H1 (cell line): ENCODE data around the gene OR52A5. TPM values are rescaled to one million over a fixed set of nuclear protein-coding genes. Genes with fewer than 3 reads are reported as not detected.

ENCODE experiments used
- CTCF ChIA-PET: fragments of 300-600 bp; sonication (Branson Sonifier 250); formaldehyde crosslinking; loops from one replicate; lab custom pipeline; 2021; ENCODE audit not compliant: partially characterized antibody; lab: Charles Lee
- POLR2A ChIA-PET: fragments of 300-600 bp; sonication (Branson Sonifier 250); formaldehyde crosslinking; loops from one replicate; lab custom pipeline; 2021; ENCODE audit warnings: inconsistent platforms; ENCODE audit not compliant: partially characterized antibody; lab: Charles Lee
- DNase-seq, 2 experiments: peaks; one replicate each; pipeline versions ENCODE4 v3.0.0 to v3.0.0-alpha.2; 2010 to 2022; ENCODE audit warnings: low spot score in 2 of 2, low read depth in 1 of 2, mixed read lengths in 1 of 2
- FAIRE-seq: peaks from 2 replicates; lab custom pipeline; 2011; peaks lifted over from hg19 to GRCh38; lab: Jason Lieb, UNC
- H2AFZ ChIP-seq: 2 replicates; pipeline ENCODE4 v1.8.1; 2012; ENCODE audit warnings: low read length, inconsistent platforms
- H2AK5ac ChIP-seq: 2 replicates; pipeline ENCODE4 v1.6.1; 2013; ENCODE audit warnings: low read depth, low read length
- H2BK120ac ChIP-seq: replicated peaks from 2 replicates; pipeline ENCODE3; 2013; ENCODE audit warnings: low read depth, low read length, inconsistent platforms
- H2BK12ac ChIP-seq: 2 replicates; pipeline ENCODE4 v1.6.1; 2013; ENCODE audit warnings: low read depth, low read length
- H2BK15ac ChIP-seq: 2 replicates; pipeline ENCODE4 v1.6.1; 2013; ENCODE audit warnings: low read length
- H2BK20ac ChIP-seq: 2 replicates; pipeline ENCODE4 v1.6.1; 2013; ENCODE audit warnings: low read length
- H2BK5ac ChIP-seq: 2 replicates; pipeline ENCODE4 v1.6.1; 2013; ENCODE audit warnings: low read depth, low read length
- H3K14ac ChIP-seq: 2 replicates; pipeline ENCODE4 v1.6.1; 2013; ENCODE audit warnings: inconsistent platforms; ENCODE audit not compliant: insufficient read length
- H3K18ac ChIP-seq: 2 replicates; pipeline ENCODE4 v1.6.1; 2013; ENCODE audit warnings: low read length; ENCODE audit errors: extremely low read depth
- H3K23ac ChIP-seq: 2 replicates; pipeline ENCODE4 v1.6.1; 2013; ENCODE audit warnings: inconsistent platforms; ENCODE audit not compliant: insufficient read length
- H3K23me2 ChIP-seq: 2 replicates; pipeline ENCODE4 v1.6.1; 2013; ENCODE audit warnings: low read depth, low read length
- H3K27ac ChIP-seq: 2 replicates; pipeline ENCODE4 v1.6.1; 2011; ENCODE audit warnings: low read depth, low read length, inconsistent platforms
- H3K27me3 ChIP-seq, 4 experiments: replicated peaks in 1 of 4; 1 replicate in 1 of 4; 2 replicates in 3 of 4; pipeline versions ENCODE4 v1.6.1 to v1.8.1; 2011 to 2013; ENCODE audit warnings: low read length in 3 of 4, mild to moderate bottlenecking in 3 of 4, inconsistent platforms in 2 of 4, mixed read lengths in 2 of 4, moderate library complexity in 1 of 4; ENCODE audit not compliant: control insufficient read depth in 3 of 4, insufficient read depth in 3 of 4; ENCODE audit errors: extremely low read depth in 1 of 4
- H3K36me3 ChIP-seq, 4 experiments: 2 replicates each; pipeline versions ENCODE4 v1.6.1 to v1.8.1; 2011 to 2013; ENCODE audit warnings: mild to moderate bottlenecking in 4 of 4, low read length in 3 of 4, moderate library complexity in 2 of 4, control low read depth in 1 of 4, inconsistent platforms in 1 of 4; ENCODE audit not compliant: insufficient read depth in 4 of 4, control insufficient read depth in 2 of 4
- H3K4ac ChIP-seq: replicated peaks from 2 replicates; pipeline ENCODE3; 2013; ENCODE audit warnings: low read length, low read depth, mixed read lengths, inconsistent platforms; ENCODE audit not compliant: insufficient read length
- H3K4me1 ChIP-seq, 4 experiments: replicated peaks in 1 of 4; 1 replicate in 1 of 4; 2 replicates in 3 of 4; pipeline versions ENCODE4 v1.6.1 to v1.8.1; 2011 to 2013; ENCODE audit warnings: low read length in 3 of 4, inconsistent platforms in 2 of 4, mixed read lengths in 1 of 4; ENCODE audit not compliant: insufficient read depth in 4 of 4, control insufficient read depth in 3 of 4
- H3K4me2 ChIP-seq, 2 experiments: 2 replicates each; pipeline versions ENCODE4 v1.6.1 to v1.8.1; 2011 to 2013; ENCODE audit warnings: low read depth in 2 of 2, low read length in 2 of 2, control low read depth in 1 of 2, inconsistent platforms in 1 of 2, mild to moderate bottlenecking in 1 of 2; ENCODE audit not compliant: insufficient read depth in 1 of 2
- H3K4me3 ChIP-seq, 4 experiments: fragments of 200-600, 300-600 bp in 1 of 4; sonication (generic), shearing (Covaris generic), sonication (Bioruptor Twin) in 1 of 4; 2 replicates each; pipeline versions ENCODE4 v1.5.1 to v1.8.1; 2011 to 2016; ENCODE audit warnings: low read length in 4 of 4, low read depth in 3 of 4, control low read depth in 2 of 4, inconsistent platforms in 2 of 4, mild to moderate bottlenecking in 2 of 4, mixed read lengths in 1 of 4, moderate library complexity in 1 of 4; ENCODE audit not compliant: insufficient read depth in 2 of 4; ENCODE audit errors: extremely low read depth in 1 of 4
- H3K56ac ChIP-seq: replicated peaks from 2 replicates; pipeline ENCODE3; 2013; ENCODE audit warnings: low read depth, mild to moderate bottlenecking, mixed read lengths, low read length, inconsistent platforms; ENCODE audit not compliant: insufficient read length
- H3K79me1 ChIP-seq: 2 replicates; pipeline ENCODE4 v1.6.1; 2013; ENCODE audit warnings: low read depth, low read length, control low read depth
- H3K79me2 ChIP-seq, 2 experiments: 2 replicates each; pipeline versions ENCODE4 v1.6.1 to v1.8.1; 2012 to 2013; ENCODE audit warnings: low read length in 2 of 2, mild to moderate bottlenecking in 2 of 2, inconsistent platforms in 1 of 2; ENCODE audit not compliant: insufficient read depth in 2 of 2, control insufficient read depth in 1 of 2
- H3K9ac ChIP-seq, 4 experiments: replicated peaks in 1 of 4; 1 replicate in 1 of 4; 2 replicates in 3 of 4; pipeline versions ENCODE4 v1.6.1 to v1.8.1; 2011 to 2013; ENCODE audit warnings: low read depth in 3 of 4, low read length in 3 of 4, control low read depth in 2 of 4, mild to moderate bottlenecking in 2 of 4, moderate library complexity in 2 of 4, inconsistent platforms in 1 of 4; ENCODE audit errors: extremely low read depth in 1 of 4
- H3K9me3 ChIP-seq, 2 experiments: 2 replicates each; pipeline versions ENCODE4 v1.6.1 to v1.8.1; 2012 to 2013; ENCODE audit warnings: mild to moderate bottlenecking in 2 of 2, moderate library complexity in 2 of 2, control low read depth in 1 of 2, inconsistent platforms in 1 of 2, low read depth in 1 of 2, low read length in 1 of 2, mixed read lengths in 1 of 2; ENCODE audit not compliant: insufficient read depth in 2 of 2
- H4K20me1 ChIP-seq, 2 experiments: replicated peaks in 1 of 2; 2 replicates each; pipeline versions ENCODE3 to v1.8.1; 2011 to 2013; ENCODE audit warnings: inconsistent platforms in 2 of 2, low read length in 2 of 2, mild to moderate bottlenecking in 1 of 2; ENCODE audit not compliant: insufficient read depth in 2 of 2, control insufficient read depth in 1 of 2
- H4K5ac ChIP-seq: 2 replicates; pipeline ENCODE4 v1.6.1; 2013; ENCODE audit warnings: low read length, low read depth, mixed read lengths, inconsistent platforms; ENCODE audit not compliant: insufficient read length
- H4K8ac ChIP-seq: 2 replicates; pipeline ENCODE4 v1.8.0; 2013; ENCODE audit warnings: mild to moderate bottlenecking, moderate library complexity, low read length, inconsistent platforms; ENCODE audit not compliant: insufficient read depth; ENCODE audit errors: extremely low read depth
- H4K91ac ChIP-seq: replicated peaks from 2 replicates; pipeline ENCODE3; 2013; ENCODE audit warnings: low read length, mixed read lengths, inconsistent platforms; ENCODE audit not compliant: insufficient read length
- BCL11A ChIP-seq, 2 experiments: IDR thresholded peaks; one replicate each; pipeline ENCODE4 v1.6.1; 2011; ENCODE audit warnings: low read depth in 2 of 2, low read length in 2 of 2, mild to moderate bottlenecking in 2 of 2
- CBX8 ChIP-seq: fragments of 300-800, 300-1000 bp; sonication (generic); IDR thresholded peaks from 2 replicates; pipeline ENCODE4 v1.7.1; 2016; ENCODE audit warnings: low read depth, low read length, borderline replicate concordance
- EZH2 ChIP-seq: fragments of 200-600 bp; sonication (generic); IDR thresholded peaks from 2 replicates; pipeline ENCODE4 v1.7.1; 2012; ENCODE audit warnings: low read depth, mild to moderate bottlenecking, moderate library complexity, low read length, inconsistent platforms; ENCODE audit not compliant: severe bottlenecking
- KDM4A ChIP-seq: IDR thresholded peaks from one replicate; pipeline ENCODE4 v1.7.1; 2012; ENCODE audit warnings: low read depth, mild to moderate bottlenecking, moderate library complexity, low read length, inconsistent platforms; ENCODE audit not compliant: severe bottlenecking
- MAX ChIP-seq: IDR thresholded peaks from 2 replicates; pipeline ENCODE4 v1.6.1; 2012; ENCODE audit warnings: inconsistent platforms
- NRF1 ChIP-seq: IDR thresholded peaks from 2 replicates; pipeline ENCODE4 v1.6.1; 2011; ENCODE audit warnings: mild to moderate bottlenecking, low read depth, low read length, improper control_type of control experiment
- RAD21 ChIP-seq, 2 experiments: IDR thresholded peaks in 1 of 2; conservative IDR thresholded peaks in 1 of 2; 2 replicates each; pipeline ENCODE4 v1.6.1; 2011; ENCODE audit warnings: low read depth in 2 of 2, low read length in 2 of 2, improper control_type of control experiment in 1 of 2, inconsistent platforms in 1 of 2, mild to moderate bottlenecking in 1 of 2, moderate library complexity in 1 of 2
- RNF2 ChIP-seq: fragments of 200-900, 300-1000 bp; sonication (generic); IDR thresholded peaks from 2 replicates; pipeline ENCODE4 v1.7.1; 2016; ENCODE audit warnings: borderline replicate concordance, low read depth, mild to moderate bottlenecking, antibody characterized with exemption, low read length; ENCODE audit not compliant: poor library complexity, severe bottlenecking; ENCODE audit errors: missing control alignments
- SAP30 ChIP-seq: fragments of 300-600 bp; sonication (generic); IDR thresholded peaks from 2 replicates; pipeline ENCODE4 v1.7.1; 2012; ENCODE audit warnings: low read length, moderate library complexity, mild to moderate bottlenecking, inconsistent platforms; ENCODE audit not compliant: insufficient read depth, insufficient replicate concordance
- SP4 ChIP-seq: IDR thresholded peaks from 2 replicates; pipeline ENCODE4 v1.6.1; 2012; ENCODE audit warnings: low read length, inconsistent platforms
- SUZ12 ChIP-seq: fragments of 200-600 bp; sonication (generic); IDR thresholded peaks from 2 replicates; pipeline ENCODE4 v1.6.1; 2012; ENCODE audit warnings: mild to moderate bottlenecking, inconsistent platforms, low read length, moderate library complexity, mixed read lengths
- TEAD4 ChIP-seq: IDR thresholded peaks from 2 replicates; pipeline ENCODE4 v1.6.1; 2012; ENCODE audit warnings: low read depth, low read length, inconsistent platforms, mixed read lengths
- WGBS, 2 experiments: shearing (Covaris generic) in 1 of 2; methylation state at CpG; one replicate each; pipeline versions ENCODE4 v1.1.6 to v1.1.7; 2013 to 2015; ENCODE audit warnings: low lambda C conversion rate in 2 of 2, mixed read lengths in 2 of 2, inconsistent platforms in 1 of 2, low coverage in 1 of 2, missing lambda C conversion rate in 1 of 2; ENCODE audit not compliant: insufficient replicate concordance in 2 of 2, insufficient coverage in 1 of 2, insufficient read length in 1 of 2; ENCODE audit errors: extremely low coverage in 1 of 2, missing lambda C conversion rate in 1 of 2; 5-methylcytosine and 5-hydroxymethylcytosine counted together
- polyA plus RNA-seq, 7 experiments: library from polyadenylated mRNA; depleted of rRNA in 3 of 7; stranded (reverse) in 5 of 7; unstranded in 2 of 7; fragments of >200 nt in 5 of 7; fragments of 200-250 nt in 2 of 7; gene quantifications; 1 replicate in 5 of 7; 2 replicates in 1 of 7; 4 replicates in 1 of 7; pipeline versions ENCODE4 v1.2.1 to v1.2.3, GENCODE V29; 2011 to 2013; ENCODE audit warnings: missing spikeins in 2 of 7, mixed read lengths in 2 of 7
- total RNA-seq: library from RNA; stranded (reverse); fragmentation: NEBNext Ultra II Directional; extraction: Animal tissue kit (Norgen Biotek cat#: 25700); gene quantifications from 2 replicates; pipeline ENCODE4 v1.2.1, GENCODE V29; 2021

The OR52A5 gene
- total and polyA plus RNA-seq, 2 of the 8 experiments (the other 6 are each of a cell fraction or from before 2014, with no cell fraction given), result 0.02 to 0.11 TPM

- Histone ChIP-seq H3K4me1 (no peaks in the 10 kb centered on the region; a peak in 1 of 7 replicates), H4K5ac (no peak overlapping the region), H3K23me2 (no peaks in the 10 kb centered on the region), H3K9me3 (no peaks in the 10 kb centered on the region), H4K8ac (no peak overlapping the region), H3K27ac (no peak overlapping the region), H3K9ac (no peak overlapping the region), H3K4ac (no peak overlapping the region), H3K23ac (no peak overlapping the region), H2BK5ac (no peak overlapping the region), H3K36me3 (no peaks in the 10 kb centered on the region), H3K14ac (no peak overlapping the region), H2BK20ac (no peak overlapping the region), H3K79me2 (no peaks in the 10 kb centered on the region), H3K18ac (no peak overlapping the region), H3K4me2 (no peak overlapping the region), H2BK120ac (no peak overlapping the region), H3K56ac (no peak overlapping the region), H4K20me1 (no peaks in the 10 kb centered on the region), H3K79me1 (no peaks in the 10 kb centered on the region), H3K4me3 (no peak overlapping the region), H3K27me3 (peaks cover 0 to 1% (median 0%) of the 10 kb centered on the region in 4 experiments; a peak in 1 of 7 replicates), H2AK5ac (no peak overlapping the region), H2BK15ac (no peak overlapping the region), H2AFZ (no peak overlapping the region), H4K91ac (no peak overlapping the region), H2BK12ac (no peak overlapping the region)
- ChIA-PET POLR2A (no interaction called here), CTCF (no interaction called here)
- 95% methylated on average over 8 of the region's 8 CpGs; no CpG with 5 or more reads in 1 of the 2 experiments for WGBS, 2 experiments
- FAIRE-seq, result no peak
- DNase-seq, result no peak
- TF ChIP-seq EZH2 (no peak), RAD21 (IDR thresholded peaks at IDR 0.05 in 1 of 2, conservative IDR thresholded peaks at IDR 0.05 in 1 of 2; ENCODE audit: low read depth in 2 of 2, low read length in 2 of 2) (no peak), NRF1 (no peak), KDM4A (no peak), TEAD4 (no peak), SP4 (no peak), BCL11A (IDR thresholded peaks at IDR 0.05; ENCODE audit: low read depth in 2 of 2, low read length in 2 of 2) (no peak), RNF2 (no peak), SAP30 (no peak), MAX (no peak), CBX8 (no peak), SUZ12 (no peak)
Measured at GRCh38 chr11:5131584-5132335, 6.4 kb downstream of the OR52A5 start.
